Measurements from ENCODE around the gene CFAP99. TPM values are rescaled to one million over a fixed set of nuclear protein-coding genes. Genes with fewer than 3 reads are reported as not detected.
"Not testable (repeated sequence)": the region's sequence is repeated elsewhere in the genome, so short reads cannot be mapped to it uniquely, and the experiment has no call there.

Gene CFAP99
- total RNA-seq, 2 experiments from 2014 or later, result not detected

DNA sequence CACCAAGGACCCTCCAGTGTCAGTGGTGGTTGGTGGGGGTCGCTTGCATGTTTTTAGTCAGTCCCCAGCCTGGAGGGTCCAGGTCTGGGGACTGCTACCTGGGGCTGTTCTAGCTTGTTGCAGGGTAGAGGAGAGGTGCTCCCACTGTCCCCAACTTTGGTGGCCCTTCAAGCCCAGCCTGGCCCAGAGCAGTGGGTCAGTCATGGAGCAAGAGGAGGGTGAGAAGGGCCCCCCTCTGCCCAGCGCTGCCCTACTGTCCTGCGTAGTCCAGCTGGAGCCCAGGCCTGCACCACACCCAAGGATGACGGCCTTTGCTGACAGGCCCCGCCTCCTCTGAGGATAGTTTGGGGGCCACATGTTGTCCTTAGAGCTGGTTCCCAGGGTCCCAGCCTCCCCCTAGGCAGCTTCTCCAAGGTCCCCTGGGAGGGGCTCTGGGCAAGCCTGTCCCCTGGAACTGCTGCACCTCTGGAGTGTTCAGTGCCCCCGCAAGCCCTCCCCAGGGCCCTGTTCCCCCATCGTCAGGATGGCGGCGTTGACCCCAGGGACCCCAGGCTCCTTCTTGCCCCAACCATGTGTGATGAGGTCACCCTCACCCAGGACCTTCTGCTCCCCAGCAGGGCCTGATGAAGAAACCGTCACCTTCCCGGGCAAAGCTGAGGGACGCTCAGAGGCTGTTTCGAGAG is 6.8 kb downstream of the CFAP99 start:
- no peaks in the 10 kb centered on the region for H3K36me3 Mint-ChIP-seq (ENCODE audit: low read depth)
- ATAC-seq (no peak), DNase-seq (no peak)
- H3K4me3 Mint-ChIP-seq, result no peak overlapping the region
- no peaks in the 10 kb centered on the region for H3K9me3 Mint-ChIP-seq (ENCODE audit: insufficient read depth)
- H3K27me3 Mint-ChIP-seq (ENCODE audit: low read depth), result peaks cover 16% of the 10 kb centered on the region
- POLR2A ChIA-PET, result no interaction called here
- CTCF ChIA-PET, result interaction anchor here (1.2 to 1.3 kb wide), 2 partner anchors 16 to 205 kb away, joined by 4 read pairs; no protein-coding TSS in a partner anchor
- no peak overlapping the region for H3K27ac Mint-ChIP-seq
- H3K4me1 Mint-ChIP-seq (ENCODE audit: low read depth), result no peaks in the 10 kb centered on the region

DNA sequence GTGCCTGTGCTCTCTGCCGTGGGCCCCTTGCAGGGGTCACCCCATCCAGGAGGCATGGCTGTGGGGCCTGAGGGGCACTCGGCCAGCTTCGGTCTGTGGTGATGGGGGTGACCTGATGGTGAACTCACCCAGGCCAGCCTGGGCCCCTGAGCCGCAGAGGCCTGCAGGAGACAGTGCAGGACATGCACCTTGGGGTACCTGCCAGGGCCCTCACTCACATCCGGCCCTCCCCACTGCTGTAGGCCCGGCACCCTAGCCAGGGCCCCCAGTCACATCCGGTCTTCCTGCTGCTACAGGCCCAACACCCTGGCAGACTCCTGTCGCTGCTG is 7.3 kb downstream of the CFAP99 start:
- no peaks in the 10 kb centered on the region for H3K4me1 Mint-ChIP-seq (ENCODE audit: low read depth)
- H3K9me3 Mint-ChIP-seq (ENCODE audit: insufficient read depth), result no peaks in the 10 kb centered on the region
- ChIA-PET CTCF (no interaction called here), POLR2A (no interaction called here)
- no peak overlapping the region for H3K4me3 Mint-ChIP-seq
- no peak for ATAC-seq
- H3K27me3 Mint-ChIP-seq (ENCODE audit: low read depth), result peaks cover 11% of the 10 kb centered on the region
- H3K27ac Mint-ChIP-seq, result no peak overlapping the region
- H3K36me3 Mint-ChIP-seq (ENCODE audit: low read depth), result no peaks in the 10 kb centered on the region
- DNase-seq, result no peak

DNA sequence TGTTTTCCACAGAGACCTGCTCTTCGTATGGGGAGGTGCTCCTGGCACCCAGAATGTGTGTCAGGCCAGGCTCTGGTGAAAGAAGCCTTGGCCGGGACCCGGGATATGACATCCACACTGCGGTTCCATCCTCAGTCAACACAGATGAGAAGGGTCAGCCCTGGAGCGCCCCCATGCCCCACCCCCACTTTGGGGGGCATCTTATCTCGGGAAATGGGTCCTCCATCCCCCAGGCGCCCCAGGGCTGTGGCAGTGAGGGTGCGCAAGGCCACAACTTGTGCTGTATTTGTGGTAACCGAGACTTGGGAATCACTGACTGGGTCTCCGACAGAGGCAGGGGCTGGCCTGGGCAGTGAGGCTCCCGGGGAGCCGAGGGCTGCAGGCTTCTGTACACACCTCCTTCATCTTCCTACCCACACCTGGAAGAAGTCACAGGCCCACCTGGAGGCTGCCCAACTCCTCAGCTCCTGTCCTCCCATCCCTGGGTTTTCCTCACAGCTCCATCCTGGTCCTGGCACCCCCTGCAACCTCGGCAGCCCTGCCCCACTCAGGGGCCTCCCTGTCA is 8.0 kb downstream of the CFAP99 start:
- ATAC-seq, result no peak
- Mint-ChIP-seq H3K27me3 (ENCODE audit: low read depth) (peaks cover 12% of the 10 kb centered on the region), H3K9me3 (ENCODE audit: insufficient read depth) (no peaks in the 10 kb centered on the region), H3K36me3 (ENCODE audit: low read depth) (no peaks in the 10 kb centered on the region), H3K4me3 (no peak overlapping the region), H3K4me1 (ENCODE audit: low read depth) (no peaks in the 10 kb centered on the region), H3K27ac (no peak overlapping the region)
- ChIA-PET POLR2A (interaction anchor here (0.9 kb wide), 1 partner anchor 42 kb away, joined by 3 read pairs; the partner anchor contains the start of gene RNF4), CTCF (interaction anchor here (1.1 to 1.3 kb wide), 2 partner anchors 8 to 15 kb away, joined by 3 to 5 read pairs; partner anchors contain the start of gene CFAP99)
- DNase-seq, result no peak

DNA sequence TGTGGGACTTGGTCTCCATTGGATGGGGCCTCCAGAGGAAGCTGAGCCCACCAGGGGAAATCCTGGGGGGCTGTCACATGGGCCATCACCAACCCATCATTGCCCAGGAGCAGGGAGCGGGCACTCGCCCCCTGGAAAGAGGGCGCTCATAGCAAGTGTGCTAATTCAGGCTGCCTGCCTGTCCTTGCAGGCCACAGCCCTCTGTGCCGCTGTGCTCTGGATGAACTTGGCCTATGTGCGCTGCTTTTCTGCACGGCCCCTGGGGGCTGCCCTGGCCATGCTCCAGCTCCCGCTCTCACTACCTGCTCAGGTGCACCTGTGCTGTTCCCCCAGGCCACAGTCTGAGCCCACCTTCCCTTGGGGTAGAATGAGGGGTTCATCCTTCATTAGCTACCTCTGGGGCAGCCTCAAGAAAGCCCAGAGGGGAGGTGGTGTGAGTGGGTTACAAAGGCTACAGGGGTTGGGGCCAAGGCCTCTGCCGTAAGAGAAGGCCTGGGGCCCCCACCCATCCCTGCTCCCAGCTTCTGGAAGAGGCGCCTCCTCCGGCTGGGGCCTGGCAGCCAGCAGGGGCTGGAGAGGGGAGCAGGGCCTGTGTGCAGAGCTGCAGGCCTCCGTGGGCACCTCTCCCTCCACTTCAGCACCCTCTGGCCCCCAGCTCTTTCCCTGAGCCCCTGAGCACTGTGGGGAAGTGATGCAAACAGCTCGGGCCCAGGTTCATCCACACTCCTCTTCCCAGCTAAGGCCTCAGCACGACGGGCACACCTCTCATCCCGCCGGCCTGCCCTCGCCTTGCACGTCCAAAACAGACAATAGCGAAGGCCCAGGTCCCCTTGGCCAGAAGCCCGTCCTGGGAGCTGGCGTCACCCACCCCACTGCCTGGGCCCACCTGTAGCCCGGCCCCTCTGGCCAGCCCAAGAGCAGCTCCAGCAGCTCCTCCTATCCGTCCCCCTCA is 8.9 kb downstream of the CFAP99 start:
- DNase-seq, result no peak
- H3K27ac Mint-ChIP-seq, result no peak overlapping the region
- CTCF ChIA-PET, result interaction anchor here (1.1 to 1.3 kb wide), 2 partner anchors 9 to 14 kb away, joined by 3 to 5 read pairs; partner anchors contain the start of gene CFAP99
- no peak for ATAC-seq
- H3K4me1 Mint-ChIP-seq (ENCODE audit: low read depth), result no peaks in the 10 kb centered on the region
- H3K4me3 Mint-ChIP-seq, result no peak overlapping the region
- H3K9me3 Mint-ChIP-seq (ENCODE audit: insufficient read depth), result no peaks in the 10 kb centered on the region
- H3K27me3 Mint-ChIP-seq (ENCODE audit: low read depth), result peaks cover 8% of the 10 kb centered on the region
- no peaks in the 10 kb centered on the region for H3K36me3 Mint-ChIP-seq (ENCODE audit: low read depth)
- POLR2A ChIA-PET, result interaction anchor here (0.9 kb wide), 1 partner anchor 41 kb away, joined by 3 read pairs; the partner anchor contains the start of gene RNF4

DNA sequence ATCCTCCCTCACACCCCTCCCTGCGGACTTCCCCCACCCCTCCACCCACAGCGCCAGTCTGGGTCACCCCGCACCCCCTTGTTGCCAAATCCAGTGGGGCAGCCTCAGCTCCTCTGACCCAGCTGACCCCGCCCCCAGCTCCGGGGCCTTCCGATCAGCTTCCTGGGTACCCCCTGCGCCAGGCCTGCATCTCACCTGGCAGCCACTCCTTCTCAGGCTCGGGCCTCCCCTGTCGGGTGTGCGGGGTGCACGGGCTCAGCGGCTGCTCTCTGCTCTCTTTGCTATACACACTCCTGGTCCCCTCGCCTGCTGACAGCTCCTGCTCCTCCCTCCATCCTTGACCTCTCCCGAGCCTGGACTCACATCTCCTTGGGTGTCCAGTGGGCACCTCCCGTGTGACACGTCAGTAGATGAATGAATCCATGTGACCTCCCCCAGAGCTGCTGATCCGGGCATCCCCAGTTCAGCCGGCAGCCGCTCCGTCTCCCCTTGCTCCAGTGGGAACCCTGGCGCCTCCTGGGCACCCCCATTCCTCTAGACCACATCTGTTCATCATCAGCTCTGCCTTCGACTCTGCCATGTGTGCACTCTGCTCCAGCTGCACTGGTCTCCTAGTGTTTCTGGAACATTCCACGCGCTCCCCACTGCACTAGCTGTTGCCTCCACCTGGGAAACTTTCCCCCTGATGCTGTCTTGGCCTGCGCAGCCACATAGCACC is 9.9 kb downstream of the CFAP99 start:
- H3K27ac Mint-ChIP-seq, result no peak overlapping the region
- no peaks in the 10 kb centered on the region for H3K4me1 Mint-ChIP-seq (ENCODE audit: low read depth)
- H3K27me3 Mint-ChIP-seq (ENCODE audit: low read depth), result peaks cover 8% of the 10 kb centered on the region
- ChIA-PET CTCF (interaction anchor here (1.3 kb wide), 1 partner anchor 10 kb away, joined by 5 read pairs; the partner anchor contains the start of gene CFAP99), POLR2A (interaction anchor here (0.6 kb wide), 1 partner anchor 843 kb away, joined by 4 read pairs; no protein-coding TSS in a partner anchor)
- no peak overlapping the region for H3K4me3 Mint-ChIP-seq
- DNase-seq (no peak), ATAC-seq (no peak)
- H3K36me3 Mint-ChIP-seq (ENCODE audit: low read depth), result no peaks in the 10 kb centered on the region
- no peaks in the 10 kb centered on the region for H3K9me3 Mint-ChIP-seq (ENCODE audit: insufficient read depth)

DNA sequence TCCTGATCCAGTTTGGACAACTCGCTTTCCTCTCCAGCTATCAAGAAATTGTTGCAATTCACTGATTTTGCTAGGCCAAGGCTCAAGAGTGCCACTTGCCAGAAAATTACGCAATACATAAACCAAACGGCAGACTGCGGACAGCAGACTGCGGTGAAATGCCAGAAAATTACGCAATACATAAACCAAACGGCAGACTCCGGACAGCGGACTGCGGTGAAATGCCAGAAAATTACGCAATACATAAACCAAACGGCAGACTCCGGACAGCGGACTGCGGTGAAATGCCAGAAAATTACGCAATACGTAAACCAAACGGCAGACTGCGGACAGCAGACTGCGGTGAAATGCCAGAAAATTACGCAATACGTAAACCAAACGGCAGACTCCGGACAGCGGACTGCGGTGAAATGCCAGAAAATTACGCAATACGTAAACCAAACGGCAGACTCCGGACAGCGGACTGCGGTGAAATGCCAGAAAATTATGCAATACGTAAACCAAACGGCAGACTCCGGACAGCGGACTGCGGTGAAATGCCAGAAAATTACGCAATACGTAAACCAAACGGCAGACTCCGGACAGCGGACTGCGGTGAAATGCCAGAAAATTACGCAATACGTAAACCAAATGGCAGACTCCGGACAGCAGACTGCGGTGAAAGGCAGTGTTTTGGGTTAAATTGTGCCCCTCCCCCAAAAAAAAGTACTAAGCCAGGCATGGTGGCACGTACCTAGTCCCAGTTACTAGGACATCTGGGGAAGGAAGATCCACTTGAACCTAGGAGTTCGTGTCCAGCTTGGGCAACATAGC is 11.4 kb downstream of the CFAP99 start:
- POLR2A ChIA-PET; ATAC-seq; H3K27me3 Mint-ChIP-seq (ENCODE audit: low read depth); H3K9me3 Mint-ChIP-seq (ENCODE audit: insufficient read depth); H3K36me3 Mint-ChIP-seq (ENCODE audit: low read depth); DNase-seq; H3K4me1 Mint-ChIP-seq (ENCODE audit: low read depth); H3K27ac Mint-ChIP-seq; H3K4me3 Mint-ChIP-seq: not testable (repeated sequence)
- CTCF ChIA-PET, result interaction anchor here (1.5 kb wide), 1 partner anchor 11 kb away, joined by 5 read pairs; no protein-coding TSS in a partner anchor

DNA sequence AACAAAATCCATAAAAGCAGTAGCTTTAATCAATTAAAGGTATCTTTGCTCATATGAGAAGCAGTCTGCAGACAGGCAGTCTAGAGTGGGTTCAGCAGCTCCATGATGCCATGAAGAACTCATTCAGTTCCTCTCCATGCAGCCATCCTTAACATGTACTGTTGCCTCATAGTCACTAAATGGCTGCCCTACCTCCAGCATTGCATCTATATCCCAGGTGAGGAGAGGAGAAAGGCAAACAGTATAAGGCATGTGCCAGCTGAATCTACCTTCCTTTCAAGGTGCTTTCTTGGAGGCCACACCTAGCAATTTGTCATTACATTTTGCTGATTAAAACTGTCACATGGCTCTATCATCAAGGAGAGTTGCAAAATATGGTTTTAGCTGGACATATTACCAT is 13.2 kb downstream of the CFAP99 start:
- Mint-ChIP-seq H3K27me3 (ENCODE audit: low read depth) (peaks cover 6% of the 10 kb centered on the region), H3K36me3 (ENCODE audit: low read depth) (no peaks in the 10 kb centered on the region), H3K27ac (no peak overlapping the region), H3K4me1 (ENCODE audit: low read depth) (no peaks in the 10 kb centered on the region), H3K4me3 (no peak overlapping the region), H3K9me3 (ENCODE audit: insufficient read depth) (no peaks in the 10 kb centered on the region)
- ChIA-PET CTCF (interaction anchor here (1.3 to 1.4 kb wide), 2 partner anchors 13 to 19 kb away, joined by 4 to 6 read pairs; partner anchors contain the start of gene CFAP99), POLR2A (no interaction called here)
- DNase-seq (no peak), ATAC-seq (no peak)

DNA sequence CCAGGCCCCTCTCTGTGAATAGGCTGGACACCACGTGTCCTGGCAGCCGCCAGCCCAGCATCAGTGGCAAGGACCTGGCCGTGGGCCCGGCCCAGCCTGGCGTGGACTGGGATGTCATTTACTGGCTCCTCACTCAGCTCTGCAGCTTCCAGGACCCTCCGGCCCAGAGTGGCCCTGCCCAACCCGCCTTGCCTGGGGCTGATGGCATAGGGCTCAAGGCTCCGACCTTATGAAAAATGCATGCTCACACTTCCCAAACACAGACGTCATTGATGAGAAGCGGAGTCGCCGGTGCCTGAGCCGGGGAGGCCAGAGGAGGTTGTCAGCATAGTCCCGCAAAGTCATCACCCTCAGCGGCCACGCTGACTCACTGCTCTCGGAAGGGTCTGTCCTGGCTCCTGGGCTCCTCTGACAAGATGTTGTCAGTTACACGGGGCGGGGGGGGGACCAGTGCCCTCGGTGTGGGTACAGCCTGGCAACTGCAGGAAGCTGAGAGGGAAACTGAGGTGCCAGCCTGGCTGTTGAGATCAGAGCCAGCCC is 14.3 kb downstream of the CFAP99 start:
- no peak for DNase-seq
- no peaks in the 10 kb centered on the region for H3K36me3 Mint-ChIP-seq (ENCODE audit: low read depth)
- H3K27ac Mint-ChIP-seq, result no peak overlapping the region
- H3K4me3 Mint-ChIP-seq, result no peak overlapping the region
- H3K4me1 Mint-ChIP-seq (ENCODE audit: low read depth), result no peaks in the 10 kb centered on the region
- no peak for ATAC-seq
- POLR2A ChIA-PET, result no interaction called here
- H3K27me3 Mint-ChIP-seq (ENCODE audit: low read depth), result peaks cover 6% of the 10 kb centered on the region
- CTCF ChIA-PET, result no interaction called here
- H3K9me3 Mint-ChIP-seq (ENCODE audit: insufficient read depth), result no peaks in the 10 kb centered on the region

DNA sequence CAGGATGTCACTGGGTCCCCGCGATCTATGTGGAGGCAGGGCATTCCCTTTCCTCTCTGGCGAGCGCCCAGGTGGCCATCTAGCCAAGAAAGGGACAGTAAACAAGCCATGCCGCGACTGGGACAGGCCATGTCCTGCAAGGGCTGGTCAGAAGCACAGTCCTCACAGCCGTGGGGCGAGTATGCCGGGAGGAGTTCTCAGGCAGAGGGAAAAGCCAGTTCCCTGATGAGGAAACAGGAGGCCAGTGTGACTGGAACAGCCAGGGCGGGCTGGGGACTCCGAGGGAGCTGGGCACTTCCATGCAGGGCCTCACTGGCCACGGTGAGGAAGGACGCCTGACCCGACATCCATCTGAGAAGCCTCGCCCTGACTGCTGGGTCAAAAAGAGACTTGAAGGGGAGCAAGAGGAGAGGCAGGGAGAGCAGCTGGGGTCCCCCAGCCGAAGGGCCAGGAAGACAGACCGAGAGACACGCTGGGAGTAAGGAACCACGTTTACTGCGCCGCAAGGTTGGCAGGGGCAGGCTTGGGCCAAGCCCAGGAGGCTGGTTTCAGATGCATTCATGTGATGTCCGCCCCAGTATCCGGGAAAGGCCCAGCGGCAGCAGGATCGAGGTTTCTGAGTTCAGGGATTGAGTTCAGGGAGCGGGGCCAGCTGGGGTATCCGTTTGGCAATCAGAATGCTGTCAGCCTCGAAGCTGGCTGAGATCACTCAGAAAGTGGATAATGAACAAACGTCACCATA is 15.0 kb downstream of the CFAP99 start:
- DNase-seq, result no peak
- Mint-ChIP-seq H3K4me1 (ENCODE audit: low read depth) (no peaks in the 10 kb centered on the region), H3K9me3 (ENCODE audit: insufficient read depth) (no peaks in the 10 kb centered on the region), H3K27me3 (ENCODE audit: low read depth) (peaks cover 6% of the 10 kb centered on the region), H3K27ac (no peak overlapping the region), H3K36me3 (ENCODE audit: low read depth) (no peaks in the 10 kb centered on the region), H3K4me3 (no peak overlapping the region)
- ChIA-PET CTCF (interaction anchor here (1.1 kb wide), 1 partner anchor 34 kb away, joined by 3 read pairs; no protein-coding TSS in a partner anchor), POLR2A (interaction anchor here (0.8 kb wide), 1 partner anchor 214 kb away, joined by 3 read pairs; no protein-coding TSS in a partner anchor)
- ATAC-seq, result no peak

DNA sequence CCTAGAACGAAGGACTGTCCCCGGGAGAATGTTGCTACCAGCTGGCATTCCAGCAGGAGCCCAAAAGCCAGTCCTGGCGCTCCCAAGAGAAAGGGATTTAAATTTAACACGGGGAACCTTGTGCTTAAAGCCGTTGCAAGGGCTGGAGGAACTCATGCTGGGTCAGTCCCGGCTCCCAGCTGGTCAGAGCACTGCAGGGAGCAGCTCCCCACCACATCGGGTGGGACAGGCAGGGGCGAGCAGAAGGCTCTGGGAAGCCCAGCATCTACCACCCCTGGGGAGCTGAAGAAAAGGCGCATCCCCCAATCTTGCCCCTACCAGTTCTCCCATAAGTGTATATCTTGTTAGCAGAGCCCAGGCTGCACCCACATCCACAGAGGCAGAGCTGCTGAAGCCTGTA is 15.7 kb downstream of the CFAP99 start:
- no peaks in the 10 kb centered on the region for H3K9me3 Mint-ChIP-seq (ENCODE audit: insufficient read depth)
- no peak for ATAC-seq
- DNase-seq, result no peak
- no peak overlapping the region for H3K4me3 Mint-ChIP-seq
- H3K27ac Mint-ChIP-seq, result no peak overlapping the region
- peaks cover 6% of the 10 kb centered on the region for H3K27me3 Mint-ChIP-seq (ENCODE audit: low read depth)
- H3K36me3 Mint-ChIP-seq (ENCODE audit: low read depth), result no peaks in the 10 kb centered on the region
- H3K4me1 Mint-ChIP-seq (ENCODE audit: low read depth), result no peaks in the 10 kb centered on the region
- ChIA-PET CTCF (interaction anchor here (1.1 kb wide), 1 partner anchor 33 kb away, joined by 3 read pairs; no protein-coding TSS in a partner anchor), POLR2A (interaction anchor here (0.8 kb wide), 1 partner anchor 214 kb away, joined by 3 read pairs; no protein-coding TSS in a partner anchor)
